OCI-LY3 (cell line): Measurements from ENCODE around the gene SCRN2.

Source experiments
- EZH2phosphoT487 ChIP-seq: fragments of 200-600 bp; shearing (Covaris generic); IDR thresholded peaks from 2 replicates; pipeline ENCODE4 v1.6.1; 2018; ENCODE audit warnings: antibody characterized with exemption, mixed run types, low read depth
- TF ChIP-seq, protein P1 (sequence below): fragments of 200-600, 300-600 bp; sonication (generic); IDR thresholded peaks from 2 replicates; pipeline ENCODE4 v1.5.1; 2014; ENCODE audit warnings: antibody characterized with exemption, low read length, low read depth

DNA sequence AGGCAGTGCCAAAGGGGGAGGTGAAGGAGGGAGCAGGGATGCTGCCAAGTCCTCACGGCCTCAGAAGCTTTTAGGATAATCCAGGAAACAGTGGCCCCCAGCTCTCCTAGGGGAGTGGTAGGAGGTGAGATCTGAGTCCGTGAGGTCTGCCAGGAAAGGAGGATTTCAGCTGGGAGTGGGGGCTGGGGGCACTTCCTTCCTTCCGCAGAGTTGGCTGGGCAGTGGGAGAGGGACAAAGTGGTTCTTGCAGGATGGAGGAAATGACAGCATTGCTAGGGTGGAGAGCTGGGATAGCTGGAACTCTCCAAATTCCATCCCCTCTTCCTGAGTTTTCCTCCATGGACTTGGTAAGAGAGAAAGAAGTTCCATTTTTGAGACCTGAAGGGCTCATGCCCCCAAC, 14.7 kb upstream of the SCRN2 start:
- TF ChIP-seq, protein P1, sequence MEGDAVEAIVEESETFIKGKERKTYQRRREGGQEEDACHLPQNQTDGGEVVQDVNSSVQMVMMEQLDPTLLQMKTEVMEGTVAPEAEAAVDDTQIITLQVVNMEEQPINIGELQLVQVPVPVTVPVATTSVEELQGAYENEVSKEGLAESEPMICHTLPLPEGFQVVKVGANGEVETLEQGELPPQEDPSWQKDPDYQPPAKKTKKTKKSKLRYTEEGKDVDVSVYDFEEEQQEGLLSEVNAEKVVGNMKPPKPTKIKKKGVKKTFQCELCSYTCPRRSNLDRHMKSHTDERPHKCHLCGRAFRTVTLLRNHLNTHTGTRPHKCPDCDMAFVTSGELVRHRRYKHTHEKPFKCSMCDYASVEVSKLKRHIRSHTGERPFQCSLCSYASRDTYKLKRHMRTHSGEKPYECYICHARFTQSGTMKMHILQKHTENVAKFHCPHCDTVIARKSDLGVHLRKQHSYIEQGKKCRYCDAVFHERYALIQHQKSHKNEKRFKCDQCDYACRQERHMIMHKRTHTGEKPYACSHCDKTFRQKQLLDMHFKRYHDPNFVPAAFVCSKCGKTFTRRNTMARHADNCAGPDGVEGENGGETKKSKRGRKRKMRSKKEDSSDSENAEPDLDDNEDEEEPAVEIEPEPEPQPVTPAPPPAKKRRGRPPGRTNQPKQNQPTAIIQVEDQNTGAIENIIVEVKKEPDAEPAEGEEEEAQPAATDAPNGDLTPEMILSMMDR = no peak
- TF ChIP-seq EZH2phosphoT487 = no peak
